ENCODE measurements around the gene CHST11.

The CHST11 gene
- total RNA-seq = 57.7 to 90.7 (median 73.3) reads per million in 3 experiments

DNA sequence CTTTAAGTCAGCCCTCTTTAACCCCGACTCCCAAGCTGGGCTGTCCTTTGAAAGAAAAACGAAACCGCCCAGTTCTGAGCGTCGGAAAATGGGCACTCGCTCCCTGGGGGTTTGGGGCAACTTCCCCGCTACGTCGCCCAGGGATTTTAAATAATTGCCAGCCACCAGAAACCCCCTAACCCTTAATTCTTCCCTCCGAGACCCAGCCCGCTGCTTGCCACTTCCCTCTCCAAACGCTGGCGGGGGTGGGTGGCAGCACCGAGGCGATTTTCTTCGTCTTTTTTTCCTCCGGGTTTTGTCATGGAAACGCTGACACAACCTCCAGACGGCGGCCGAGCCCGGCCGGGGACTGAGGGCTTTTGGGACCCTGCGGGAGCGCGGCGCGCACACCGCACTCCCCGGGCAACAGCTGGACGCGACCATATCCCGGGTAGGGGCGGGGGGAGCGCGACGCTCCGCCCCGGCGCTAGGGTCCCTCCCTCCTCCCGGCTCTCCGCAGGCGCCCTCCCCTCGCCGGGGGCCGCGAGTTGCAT is at the start of gene CHST11:
Gene CHST11 (plus strand): TSS at position 532 of the 533 bp plus-strand sequence.
- DNase-seq = peak; percentile 63

DNA sequence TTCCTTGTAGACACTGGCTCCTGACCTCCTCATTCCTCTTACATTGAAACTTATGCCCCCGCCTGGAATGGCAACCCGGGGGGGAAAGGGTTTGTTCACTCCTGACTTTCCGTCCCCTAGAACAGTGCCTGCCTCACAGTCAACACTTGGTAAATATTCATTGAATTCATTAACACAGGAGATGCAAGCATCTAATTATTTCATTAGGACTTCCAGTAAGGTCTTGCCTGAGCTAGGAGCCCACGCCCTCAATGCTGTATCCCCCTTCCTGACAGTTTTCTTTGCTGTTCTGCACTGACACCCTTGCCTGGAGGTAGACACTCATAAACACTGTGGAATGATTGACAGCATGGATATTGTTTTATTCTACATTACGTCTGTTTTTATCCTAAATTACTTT is 49.3 kb upstream of the CHST11 start:
- DNase-seq = no peak

DNA sequence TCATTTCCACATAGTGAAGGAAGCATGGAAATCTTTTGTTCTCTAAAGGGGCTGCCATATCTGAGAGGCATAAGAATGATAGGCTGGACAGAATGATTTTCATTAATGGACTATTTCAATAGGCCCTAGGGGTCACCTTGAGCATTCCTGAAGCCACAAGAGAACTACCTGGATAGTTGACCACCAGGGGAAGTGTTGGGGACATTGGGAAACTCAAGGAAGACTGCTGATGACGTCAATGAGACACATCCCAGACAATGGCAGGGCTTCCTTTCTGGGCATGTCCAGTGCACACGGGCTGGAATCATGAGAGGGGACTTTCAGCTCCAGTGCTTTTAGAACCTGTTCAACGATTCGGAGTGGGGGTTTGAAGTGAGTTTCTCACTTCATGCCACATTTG is 48.8 kb upstream of the CHST11 start:
- DNase-seq = no peak

DNA sequence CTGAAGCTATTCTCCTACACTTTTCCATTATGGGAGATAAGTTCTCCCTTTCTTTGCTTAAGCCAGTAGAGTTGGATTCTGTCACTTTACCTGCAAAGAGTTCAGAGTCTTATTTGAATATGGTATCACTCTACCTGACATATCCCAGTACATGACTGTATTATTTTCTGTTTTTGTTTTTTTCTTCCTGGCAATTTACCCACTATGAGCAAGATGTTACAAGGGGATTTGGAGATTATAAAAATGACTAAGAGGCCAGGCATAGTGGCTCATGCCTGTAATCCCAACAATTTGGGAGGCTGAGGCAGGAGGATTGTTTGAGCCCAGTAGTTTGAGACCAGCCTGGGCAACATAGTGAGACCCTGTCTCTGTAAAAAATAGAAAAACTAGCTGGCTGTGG is 46.4 kb upstream of the CHST11 start:
- no peak for DNase-seq

DNA sequence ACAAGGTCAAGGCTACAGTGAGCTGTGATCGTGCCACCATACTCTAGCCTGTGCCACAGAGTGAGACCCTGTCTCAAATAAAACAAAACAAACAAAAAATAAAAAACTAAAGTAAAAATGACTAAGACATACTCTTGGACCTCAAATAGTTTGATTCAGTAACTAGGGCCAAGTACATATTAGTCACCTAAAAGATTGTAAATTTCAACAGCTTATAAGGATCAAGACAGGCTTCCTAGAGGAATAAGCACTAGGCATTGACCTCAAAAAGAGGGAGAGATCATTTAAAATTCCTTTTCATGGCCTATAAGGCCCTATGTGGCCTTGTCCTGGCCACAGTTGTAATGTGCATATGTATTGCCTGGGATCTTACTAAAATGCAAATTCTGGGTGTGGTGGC is 46.0 kb upstream of the CHST11 start:
- no peak for DNase-seq

DNA sequence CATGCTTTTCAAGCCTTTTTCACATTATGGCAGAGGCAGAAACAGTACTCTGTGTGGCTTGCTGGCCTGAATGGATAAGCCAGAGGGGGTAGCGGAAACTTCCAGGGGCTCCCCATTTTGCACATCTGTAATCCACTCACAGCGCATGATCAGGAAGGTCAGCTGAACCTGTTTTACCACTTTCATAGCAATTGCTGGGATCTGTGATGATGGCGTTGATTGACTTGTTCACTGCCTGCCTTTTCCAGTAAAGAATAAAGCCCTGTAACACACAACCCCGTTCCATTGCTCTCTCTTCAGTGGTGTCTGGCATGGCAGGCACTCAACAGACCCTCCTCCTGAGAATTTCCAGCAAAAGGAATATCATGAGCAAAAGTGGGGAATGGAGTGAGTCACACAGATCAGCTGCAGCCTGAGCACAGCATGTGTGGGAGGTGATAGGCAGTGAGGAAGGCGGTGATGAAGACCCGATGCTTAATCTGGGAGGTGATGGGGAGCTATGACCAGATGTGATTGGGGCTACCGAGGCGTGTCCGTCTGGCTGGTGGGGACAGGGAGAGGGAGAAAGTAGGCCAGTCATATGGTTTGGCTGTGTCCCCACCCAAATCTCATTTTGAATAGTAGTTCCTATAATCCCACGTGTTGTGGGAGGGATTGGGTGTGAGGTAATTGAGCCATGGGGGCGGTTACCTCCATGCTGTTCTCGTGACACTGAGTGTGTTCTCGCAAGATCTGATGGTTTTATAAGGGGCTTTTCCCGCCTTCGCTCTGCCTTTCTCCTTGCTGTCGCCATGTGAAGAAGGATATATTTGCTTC is 44.7 kb upstream of the CHST11 start:
- no peak for DNase-seq

DNA sequence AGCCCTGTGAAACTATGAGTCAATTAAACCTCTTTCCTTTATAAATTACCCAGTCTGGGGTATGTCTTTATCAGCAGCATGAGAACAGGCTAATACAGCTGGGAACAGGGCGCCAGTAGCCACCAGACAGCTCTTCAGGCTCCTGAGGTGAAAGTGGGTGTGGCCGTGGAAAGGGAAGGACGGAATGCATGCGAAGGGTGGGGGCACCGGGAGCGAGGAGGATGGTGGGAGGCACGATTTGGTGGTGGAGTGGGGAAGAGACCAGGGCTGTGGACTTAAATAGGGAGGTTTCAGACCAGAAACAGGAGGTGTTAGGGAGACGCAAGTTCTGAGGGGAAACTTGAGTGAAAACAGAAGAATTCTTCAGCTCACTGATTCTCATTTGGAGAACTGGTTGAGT is 44.1 kb upstream of the CHST11 start:
- DNase-seq = no peak

DNA sequence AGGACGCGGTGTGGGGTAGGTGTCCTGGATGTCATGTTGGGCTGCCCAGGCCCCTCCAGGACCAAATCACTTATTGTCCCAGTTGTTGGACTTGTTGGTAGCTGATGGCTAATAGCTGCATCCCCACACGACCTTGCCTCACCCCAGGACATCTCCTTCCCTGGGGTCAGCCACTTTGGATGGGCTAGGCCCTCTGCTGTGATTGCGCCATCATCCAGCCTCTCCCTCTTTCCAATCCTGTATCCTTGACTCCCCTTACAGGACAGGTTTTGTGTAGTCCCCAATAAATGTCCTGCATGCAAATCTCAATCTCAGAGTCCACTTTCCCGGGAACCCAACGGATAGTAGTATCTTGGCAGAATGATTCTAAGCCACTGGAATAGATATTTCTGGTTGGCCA is 43.4 kb upstream of the CHST11 start:
- DNase-seq = no peak

DNA sequence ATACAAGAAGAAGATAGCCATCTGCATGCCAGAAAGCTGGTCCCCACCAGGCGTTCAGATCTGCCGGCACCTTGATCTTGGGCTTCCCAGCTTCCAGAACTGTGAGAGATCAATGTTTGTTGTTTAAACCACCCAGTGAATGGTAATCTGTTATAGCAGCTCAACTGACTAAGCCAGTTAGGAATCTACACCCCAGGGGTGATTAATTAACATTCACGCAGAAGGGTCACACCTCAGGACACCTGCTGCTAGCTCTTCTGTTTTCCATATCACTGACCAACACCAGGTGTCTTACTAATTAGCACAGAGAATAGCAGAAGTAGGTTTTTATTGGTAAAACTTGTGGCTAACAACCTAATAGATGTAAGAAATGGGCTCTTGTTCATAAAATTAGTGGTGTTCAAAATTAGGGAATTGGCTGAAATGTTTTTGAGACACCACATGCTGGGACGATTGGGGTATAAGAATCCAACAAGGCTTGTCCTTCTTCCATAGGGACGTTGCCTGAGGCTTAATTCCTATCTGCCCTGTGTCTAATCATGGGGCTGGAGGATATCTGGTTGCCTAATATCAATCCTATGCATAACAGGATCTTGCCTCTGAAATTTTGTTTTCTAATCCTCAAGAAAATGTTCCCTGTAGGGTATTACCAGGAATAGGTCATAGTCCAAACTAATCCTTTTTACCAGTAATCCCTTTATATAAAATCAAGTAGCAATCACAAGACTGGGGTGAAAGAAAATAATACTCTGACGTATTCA is 42.0 kb upstream of the CHST11 start:
- DNase-seq = no peak

DNA sequence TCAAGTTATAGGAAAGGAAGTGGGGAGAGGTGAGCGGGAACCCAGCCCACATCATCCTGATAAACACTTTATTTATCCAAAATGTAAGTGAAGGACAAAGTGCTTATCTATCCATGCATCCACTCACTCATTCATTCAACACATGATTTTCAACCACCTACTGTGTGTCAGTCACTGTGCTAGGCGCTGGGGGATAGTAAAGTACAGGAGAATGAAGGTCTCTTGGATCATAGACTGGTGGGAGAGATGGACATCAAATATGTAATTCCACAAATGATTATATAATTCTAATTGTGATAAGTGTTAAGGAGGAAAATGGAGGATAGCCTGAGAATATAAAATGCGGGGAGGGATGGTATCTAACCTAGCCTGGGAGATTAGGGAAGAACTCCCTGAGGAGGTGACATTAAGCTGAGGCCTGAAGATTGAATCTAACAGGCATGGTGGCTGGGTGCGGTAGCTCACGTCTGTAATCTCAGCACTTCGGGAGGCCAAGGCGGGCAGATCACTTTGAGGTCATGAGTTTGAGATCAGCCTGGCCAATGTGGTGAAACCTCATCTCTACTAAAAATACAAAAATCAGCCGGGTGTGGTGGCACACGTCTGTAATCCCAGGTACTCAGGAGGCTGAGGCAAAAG is 41.3 kb upstream of the CHST11 start:
- no peak for DNase-seq

DNA sequence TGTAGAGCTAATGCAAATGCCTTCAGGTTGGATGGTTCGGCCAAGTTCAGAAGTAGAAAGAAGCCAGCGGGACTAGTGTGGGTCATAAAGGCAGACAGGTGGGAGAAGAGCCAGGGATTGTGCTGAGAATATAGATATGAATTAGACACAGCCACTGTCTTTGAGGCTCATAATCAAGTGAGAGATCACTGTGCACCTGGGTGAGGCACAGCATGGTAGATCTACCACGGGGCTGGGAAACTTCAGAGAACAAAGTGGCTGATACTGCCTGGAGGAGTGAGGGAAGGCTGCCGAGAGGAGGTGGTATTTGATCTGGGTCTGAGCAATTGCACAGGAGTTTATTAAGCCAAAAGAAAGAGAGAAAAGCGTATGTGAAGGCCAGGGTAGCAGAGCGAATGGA is 40.6 kb upstream of the CHST11 start:
- DNase-seq = no peak

DNA sequence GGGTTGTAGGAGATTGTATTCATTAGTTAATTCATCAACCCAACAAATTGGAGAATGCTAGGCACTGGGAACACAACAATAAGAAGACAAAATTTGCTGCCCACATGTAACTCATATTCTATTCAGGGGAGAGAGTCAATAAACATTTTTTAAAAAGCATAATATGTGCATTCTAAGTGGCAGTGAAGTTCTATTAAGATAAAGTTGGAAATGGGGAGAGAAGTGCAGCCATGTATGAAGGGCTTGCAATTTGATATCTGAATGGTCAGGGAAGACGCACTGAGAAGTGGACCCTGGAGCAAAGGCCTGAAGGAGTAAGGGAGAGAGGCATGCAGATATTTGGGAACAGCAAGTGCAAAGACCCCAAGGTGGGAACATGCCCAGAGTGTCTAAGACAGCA is 40.2 kb upstream of the CHST11 start:
- DNase-seq = no peak

DNA sequence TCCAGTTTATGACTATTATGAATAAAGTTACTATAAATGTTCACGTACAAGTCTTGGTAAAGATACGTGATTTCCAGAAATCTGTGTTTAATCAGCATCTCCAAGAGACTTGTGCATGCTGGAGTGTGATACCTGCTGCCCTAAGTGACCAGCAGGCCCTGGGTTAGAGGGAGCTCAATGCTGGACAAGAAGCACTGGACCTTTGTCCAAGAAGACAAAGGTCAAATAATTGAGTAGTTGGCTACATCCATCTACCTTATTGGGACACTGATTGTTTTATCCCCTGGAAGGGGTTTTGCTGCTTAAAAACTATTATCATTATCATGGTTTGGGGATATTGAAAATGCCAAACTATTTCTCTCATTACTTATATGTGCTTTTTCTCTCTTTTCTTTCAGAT is 37.0 kb upstream of the CHST11 start:
- DNase-seq = no peak

DNA sequence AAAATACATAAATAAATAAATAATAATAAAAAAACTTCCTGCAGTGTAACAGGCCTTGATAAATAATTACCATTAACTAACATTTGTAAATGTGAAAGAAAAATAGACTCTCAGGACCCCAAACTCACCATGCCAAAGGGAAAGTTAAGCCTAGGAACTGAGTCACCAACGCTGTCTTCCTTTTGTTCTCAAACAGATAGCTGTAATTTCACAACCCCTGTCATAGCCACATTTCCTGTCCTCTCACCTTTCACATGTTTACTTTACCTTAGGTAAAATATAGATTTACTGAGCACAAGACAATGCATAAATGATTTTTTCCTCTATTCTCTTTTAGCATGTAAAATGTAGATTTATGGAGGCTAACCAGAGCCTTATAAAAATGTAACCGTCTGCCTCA is 35.9 kb upstream of the CHST11 start:
- no peak for DNase-seq

DNA sequence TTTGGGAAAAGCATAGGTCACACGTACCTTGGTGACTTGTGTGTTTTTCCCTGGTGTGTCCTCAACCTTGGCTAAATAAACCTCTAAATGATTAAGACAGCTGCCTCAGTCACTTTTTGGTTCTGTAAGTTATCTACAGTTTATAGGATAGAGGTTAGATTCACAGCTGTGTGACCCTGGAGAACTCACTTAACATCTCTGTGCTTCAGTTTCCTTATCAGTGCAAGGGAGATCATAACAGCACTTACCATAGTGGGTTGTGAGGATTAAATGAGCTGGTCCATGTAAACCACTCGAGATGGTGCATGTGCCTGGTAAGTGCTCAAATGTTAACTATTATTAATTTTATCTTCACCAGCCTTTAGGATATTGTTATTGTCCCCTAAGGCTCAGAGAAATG is 35.4 kb upstream of the CHST11 start:
- no peak for DNase-seq

DNA sequence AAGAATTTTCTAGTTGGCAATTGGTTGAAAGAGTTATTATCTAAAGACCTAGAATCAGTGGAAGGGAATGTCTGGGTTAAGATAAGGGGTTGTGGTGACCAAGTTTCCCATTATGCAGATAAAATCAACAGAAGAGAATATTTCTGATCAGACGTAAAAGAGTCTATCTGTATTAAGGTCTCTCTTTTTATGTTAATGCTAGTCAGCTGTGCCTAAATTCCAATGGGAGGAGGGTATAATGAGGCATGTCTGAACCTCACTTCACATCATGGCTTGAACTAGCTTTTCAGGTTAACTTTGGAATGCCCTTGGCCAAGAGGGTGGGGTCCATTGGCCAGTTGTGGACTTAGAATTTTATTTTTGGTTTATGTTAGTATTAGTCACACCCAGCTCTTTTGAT is 34.3 kb upstream of the CHST11 start:
- DNase-seq = no peak

DNA sequence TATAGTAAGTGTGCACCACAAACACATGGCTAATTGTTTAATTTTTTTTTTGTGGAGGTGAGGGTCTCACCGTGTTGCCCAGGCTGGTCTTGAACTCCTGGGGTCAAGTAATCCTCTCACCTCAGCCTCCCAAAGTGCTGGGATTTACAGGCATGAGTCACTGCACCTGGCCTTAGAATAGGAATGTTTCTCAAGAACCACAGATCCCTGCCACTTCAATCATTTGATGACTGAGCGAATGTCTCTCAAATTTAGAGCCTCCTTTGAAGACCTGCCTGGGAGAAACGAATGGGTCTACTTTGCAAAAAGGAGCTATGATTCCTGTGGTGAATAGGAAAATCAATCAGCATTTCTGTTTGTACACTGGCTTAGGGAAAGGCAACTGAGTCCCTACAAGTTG is 33.5 kb upstream of the CHST11 start:
- DNase-seq = no peak

DNA sequence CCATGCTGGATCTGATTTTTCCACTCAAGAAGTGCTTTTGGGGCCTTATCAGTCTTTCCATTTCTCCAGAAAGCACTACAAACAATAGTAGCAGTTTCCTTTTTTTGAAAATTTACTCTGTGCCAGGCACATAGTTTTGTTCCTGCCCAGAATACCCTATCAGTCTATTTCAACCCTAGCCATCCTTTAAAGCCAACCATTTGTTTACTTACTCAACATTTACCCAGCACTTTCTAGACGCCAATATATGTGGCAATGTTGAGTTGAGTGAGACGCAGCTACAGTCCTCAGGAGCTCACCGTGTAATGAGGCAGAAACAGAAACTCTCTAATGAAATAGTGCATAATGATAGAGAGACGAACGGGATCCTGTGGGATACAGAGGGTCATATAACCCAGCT is 32.9 kb upstream of the CHST11 start:
- DNase-seq = no peak

DNA sequence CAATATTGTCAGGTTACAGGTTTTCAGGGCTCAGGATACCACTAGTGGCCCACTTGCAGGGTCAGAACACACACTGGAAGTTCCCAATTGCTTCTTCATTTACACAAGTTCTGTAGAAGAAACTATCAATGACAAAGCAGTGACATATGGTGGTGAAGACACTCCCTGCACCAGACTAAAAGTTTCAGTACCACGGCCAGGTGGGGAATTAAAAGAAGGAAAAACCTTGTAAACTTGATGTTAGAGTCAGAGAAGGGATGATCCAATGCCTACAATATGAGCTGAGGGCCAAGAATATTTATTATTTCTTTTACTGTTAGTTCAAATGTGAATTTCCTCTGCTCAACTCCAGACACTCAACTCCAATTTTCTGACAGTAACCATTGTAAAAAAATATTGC is 31.8 kb upstream of the CHST11 start:
- no peak for DNase-seq

DNA sequence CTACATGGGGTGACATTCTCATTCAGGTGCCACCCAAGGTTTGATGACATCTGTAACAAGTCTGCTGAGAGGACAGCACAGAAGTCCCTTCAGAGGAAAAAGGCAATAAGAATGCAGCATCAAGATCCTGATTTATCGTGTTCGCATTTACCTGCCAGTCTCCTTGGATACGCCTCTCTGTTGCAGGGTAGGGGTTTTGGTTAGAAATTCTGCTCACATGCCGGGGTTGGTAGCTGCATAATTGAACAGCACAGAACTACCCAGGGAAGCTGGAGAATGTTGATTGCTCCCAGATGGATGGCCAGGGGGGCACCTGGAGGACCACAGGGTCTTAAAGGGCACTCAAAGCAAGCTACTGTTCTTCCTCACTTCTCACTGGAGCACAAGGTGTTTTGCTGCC is 31.1 kb upstream of the CHST11 start:
- no peak for DNase-seq

DNA sequence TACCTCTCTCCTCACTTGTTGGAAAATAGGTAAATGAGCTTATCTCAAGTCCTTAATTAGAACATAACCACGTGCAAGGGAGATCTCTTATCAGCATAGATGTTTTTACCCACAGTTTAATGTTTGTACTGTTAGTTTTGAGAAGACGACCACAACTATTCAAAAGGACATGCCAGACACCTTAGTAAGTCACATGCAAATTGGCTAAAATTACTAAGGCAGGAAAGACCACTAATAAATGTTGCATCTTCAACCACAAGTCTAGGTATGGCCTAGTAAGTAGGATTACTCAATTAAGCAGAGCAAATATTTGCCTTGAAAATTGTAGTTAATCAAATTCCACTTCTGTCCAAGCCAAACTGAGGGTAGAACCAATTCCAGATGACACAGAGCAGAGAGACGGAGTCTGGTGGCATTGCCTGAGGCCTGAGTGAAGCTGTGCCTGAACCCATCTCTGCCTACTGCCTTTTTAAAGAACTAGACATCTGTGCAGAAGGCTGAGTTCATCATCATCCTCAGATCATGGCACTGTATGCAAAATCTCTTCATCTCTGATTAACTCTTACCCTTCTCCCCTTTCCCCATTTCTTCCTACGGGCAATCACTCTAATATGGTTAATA is 29.7 kb upstream of the CHST11 start:
- DNase-seq = no peak

DNA sequence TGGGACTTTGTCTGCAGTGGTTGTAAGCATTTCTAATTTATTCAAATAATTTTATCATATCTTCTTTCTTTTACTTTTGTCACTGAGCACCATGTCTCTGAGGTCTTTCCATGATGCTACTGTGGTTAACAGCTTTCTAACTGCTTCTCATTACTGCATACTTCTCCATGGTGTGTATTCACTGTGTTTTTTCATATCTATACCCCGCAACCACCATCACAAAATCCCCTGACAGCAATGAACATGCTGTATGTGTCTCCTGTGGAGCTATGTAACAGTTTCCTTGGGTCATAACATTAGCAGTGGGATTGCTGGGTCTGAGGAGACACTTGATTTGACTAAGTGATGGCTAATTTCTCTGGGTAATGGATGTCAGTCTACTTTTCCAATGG is 29.2 kb upstream of the CHST11 start:
- DNase-seq = no peak

DNA sequence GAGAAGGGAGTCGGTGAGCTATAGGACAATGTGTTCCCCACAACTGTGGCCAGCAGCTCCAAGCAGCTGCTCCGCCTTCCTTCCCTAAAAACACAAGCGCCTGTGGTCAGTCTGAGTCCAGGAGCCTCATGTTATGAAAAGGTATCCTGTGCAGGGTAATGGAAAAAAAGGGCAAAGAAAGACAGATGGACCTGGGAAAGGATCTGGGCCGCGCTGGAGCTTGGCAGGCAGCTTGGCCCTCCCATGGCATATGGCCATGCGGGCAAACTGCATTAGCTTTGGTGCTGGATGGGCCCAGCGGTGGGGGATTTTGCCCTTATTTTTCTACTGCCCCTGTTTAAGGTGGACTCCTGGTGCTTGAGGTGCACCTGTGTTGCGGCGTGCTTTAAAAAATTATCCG is 23.7 kb upstream of the CHST11 start:
- DNase-seq = no peak

All from central memory CD4-positive, alpha-beta T cell (primary cell).